Stimulated activated CD4-positive, alpha-beta T cell treated with anti-CD3 and anti-CD28 coated beads, Interleukin-12 subunit alpha, Interleukin-12 subunit beta, amount 100 ng/mL, for 24 hours (primary cell): ENCODE results near the gene PLA2G4F.
A peak's percentile ranks its signal among the peaks of the same experiment; 100 is the strongest.

Experiments
- DNase-seq, 2 experiments: peaks; one replicate each; pipeline ENCODE4 v3.0.0-alpha.2; 2020; ENCODE audit warnings: low read depth in 2 of 2

PLA2G4F gene

DNA sequence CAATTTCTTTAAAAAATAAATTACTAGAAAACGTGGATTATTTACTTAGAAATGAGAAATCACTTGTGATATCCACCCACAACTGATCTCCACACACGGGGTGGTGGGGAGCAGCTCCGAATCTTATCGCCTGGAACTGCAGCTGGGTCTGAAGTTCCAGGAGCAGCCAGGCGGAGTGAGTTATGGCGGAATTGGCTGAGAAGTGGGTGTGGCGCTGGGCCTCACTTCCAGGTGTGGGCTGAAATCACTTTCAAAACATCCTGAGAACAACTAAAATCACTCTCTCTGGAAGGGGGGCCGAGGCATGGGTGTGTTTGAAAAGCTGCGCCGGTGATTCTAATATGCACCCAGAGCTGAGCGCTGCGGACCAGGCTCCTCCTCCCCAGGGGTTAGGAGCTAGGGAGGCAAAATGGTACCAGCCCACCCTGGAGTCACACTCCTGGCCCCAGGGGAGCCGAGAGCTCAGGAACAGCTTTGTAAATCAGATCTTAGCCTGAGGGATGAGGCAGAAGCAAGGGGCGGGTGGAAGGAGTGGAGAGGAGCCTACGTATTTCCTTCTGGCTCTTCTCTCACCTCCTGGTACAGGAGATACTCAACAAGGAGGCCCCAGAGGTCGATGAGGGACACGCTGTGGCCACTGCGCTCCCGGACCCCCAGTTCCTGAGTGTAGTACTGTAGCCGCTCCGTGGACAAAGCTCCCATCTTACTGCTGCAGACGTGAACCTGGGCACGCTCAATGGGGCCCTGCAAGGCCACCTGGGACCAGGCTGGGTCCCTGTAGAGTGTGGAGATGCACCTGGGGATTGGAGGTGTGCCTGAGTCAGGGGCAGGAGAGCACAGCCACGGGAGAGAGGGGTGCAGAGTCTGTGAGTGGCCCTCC is 9.6 kb downstream of the PLA2G4F start:
- DNase-seq = no peak

DNA sequence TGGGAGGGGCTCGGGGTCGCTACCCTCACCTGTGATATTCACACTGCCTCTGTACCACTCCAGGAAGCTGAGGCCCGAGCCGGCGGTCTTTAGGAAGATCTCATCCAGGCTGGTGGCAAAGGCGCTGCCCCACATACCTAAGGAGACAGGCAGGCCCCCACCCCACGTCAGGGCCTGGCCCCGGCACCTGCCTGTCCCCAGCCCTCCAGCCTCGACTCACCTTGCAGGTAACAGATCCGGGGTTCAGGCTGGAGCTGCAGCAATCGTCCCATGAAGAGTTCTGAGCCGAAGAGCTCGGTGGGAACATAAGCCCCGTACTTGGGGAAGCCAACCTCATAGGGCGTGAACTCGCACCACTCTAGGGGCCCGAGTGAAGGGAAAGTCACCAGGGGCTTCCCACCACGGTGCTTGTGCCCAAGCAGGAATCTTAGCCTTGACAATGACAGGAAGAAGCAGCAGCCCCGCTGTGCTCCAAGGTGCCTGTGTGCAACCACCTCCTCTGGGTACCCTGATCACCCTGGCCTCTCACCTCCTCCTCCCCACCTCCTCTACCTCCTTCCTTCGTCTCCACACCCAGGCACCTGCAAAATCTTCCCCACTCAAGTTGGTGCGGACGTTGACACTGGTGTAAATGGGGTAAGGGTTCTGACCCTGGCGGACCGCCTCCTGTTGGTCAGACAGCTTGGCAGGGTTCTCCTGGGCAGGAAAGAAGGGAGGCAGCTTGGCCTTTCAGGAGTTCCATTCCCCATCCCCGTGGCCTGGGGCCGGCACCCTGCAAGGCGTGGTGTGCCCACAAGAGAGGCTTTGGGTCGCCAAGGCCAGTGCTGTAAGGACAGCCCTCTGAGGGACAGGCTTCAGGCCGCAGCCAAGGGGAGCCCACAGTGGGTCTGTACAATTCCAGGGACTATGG is 10.6 kb downstream of the PLA2G4F start:
- no peak for DNase-seq

- DNase-seq = no peak
Observed at GRCh38 chr15:42144841-42145375, 11.5 kb downstream of the PLA2G4F start.

DNA sequence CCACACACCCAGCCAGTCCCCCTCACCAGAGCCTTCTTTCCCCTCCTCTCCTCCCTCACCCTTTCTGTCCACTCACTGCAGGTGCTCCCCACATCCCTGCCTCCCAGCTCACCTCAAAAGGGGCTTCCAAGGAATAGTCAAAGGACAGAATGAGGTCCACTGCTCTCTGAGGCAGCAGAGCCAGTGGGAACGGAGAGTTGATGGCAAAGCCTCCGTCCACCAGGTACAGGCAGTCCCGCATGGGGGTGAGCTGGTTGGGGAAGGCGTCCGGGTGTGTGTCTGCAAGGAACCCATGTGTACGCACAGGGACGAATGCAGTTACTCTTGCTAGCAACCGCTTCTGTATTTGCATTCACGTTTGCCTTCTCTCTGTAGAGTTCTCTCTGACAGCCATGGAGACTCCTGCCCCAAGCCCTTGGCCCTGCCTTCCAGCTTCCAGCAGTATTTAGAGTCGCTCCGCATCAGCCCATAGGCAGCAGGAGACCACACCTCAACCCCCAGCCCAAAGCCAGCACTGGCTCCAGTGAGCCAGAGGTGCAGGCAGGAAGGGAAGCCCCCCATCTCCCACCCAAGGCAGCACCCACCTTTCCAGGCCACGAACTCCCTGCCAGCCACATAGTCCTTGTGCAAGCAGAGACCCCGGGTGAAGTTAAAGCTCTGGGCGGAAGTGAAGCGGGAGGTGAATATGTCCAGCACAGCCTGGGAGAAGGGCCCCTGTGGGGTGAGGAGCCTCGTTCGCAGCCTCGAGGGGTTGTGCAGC is 12.4 kb downstream of the PLA2G4F start:
- DNase-seq = no peak

DNA sequence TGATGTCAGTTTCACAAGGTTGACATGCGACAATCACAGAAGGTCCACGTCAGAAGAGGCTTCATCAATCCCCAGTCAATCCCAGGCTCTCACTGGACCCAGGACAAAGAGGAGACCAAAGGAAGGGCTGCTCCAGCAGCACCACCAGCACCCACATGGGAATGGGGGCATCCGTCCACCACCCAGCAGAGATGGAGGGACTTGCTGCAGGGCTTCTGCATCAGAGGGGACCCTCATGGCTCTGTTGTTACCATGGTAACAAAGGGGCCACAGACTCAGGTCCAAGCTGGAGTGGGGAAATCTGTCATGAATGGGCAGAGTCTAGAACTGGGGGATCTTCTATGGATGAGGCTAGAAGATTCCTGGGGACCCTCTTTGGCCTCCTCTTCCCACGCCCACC is 13.1 kb downstream of the PLA2G4F start:
- DNase-seq = no peak

GRCh38 chr15:42141795-42142667 is 14.4 kb downstream of the PLA2G4F start:
- DNase-seq = no peak

DNA sequence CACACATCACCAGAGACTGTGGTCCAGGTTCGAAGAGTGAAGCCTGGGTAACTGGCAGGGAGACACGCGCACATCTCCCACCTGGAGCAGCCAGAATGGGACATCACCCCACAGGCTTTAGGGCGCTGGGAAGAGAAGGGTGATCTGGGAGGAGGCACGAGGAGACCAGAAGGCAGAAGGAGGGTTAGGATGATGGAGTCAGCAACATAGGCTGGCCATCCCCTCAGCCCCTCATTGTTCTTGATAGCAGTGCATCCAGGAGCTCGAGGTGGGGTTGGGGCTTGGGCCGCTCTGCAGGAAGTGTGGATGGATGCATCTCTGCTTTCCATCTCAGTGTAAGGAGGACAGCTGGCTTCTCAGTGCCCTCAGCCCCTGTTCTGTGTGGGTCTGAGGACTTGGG is 15.2 kb downstream of the PLA2G4F start:
- DNase-seq = no peak

DNA sequence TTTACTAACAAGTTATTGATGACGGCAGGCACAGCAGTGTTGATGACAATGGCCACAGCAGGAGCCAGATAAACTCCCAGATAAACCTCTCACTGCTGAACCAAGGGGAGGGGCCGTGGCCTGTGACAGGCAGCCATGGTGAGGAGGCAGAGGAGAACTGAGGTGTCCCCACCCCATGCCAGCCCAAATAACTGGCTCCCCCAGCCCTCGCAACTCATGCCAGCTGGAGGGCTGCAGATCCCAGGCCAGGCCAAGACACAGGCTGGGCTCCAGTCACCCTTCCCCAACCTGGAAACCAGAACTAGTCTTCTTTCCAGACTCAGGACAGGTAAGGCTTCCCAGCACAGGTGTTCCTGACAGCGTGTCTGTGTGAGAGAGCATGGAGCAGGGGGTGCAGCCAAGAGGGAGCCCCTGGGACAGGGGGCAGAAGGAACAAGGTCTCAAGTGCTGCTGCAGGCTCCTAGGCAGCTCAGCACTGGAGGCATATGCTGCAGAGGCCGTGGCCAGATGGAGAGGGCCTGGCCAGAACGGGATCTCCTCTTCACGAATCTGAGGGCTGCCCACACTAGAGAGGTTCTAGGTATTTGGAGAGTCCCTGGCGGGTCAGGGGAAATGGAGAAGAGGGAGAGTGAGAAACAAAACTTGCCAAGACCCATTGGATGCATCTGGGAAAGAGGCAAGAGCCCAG is 15.9 kb downstream of the PLA2G4F start:
- no peak for DNase-seq

DNA sequence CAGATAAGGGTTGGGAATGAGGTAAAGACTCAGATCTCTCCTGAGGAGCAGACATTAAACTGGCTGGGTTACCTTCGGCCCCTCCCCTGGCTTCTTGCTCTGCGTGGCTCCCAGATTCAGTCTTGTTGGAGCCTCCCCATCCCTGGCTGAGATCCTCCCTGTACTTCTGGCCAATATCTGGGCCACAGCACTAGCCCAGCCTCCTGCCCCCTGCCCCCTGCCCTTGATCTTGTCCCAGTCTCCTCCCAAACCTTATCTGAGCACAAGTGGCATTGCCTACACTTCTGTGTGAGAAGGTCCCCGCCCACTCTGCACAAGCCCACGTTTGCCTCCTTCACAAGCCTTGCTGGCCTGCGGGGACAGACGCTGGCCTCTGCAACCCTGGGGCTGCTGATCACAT is 16.8 kb downstream of the PLA2G4F start:
- no peak for DNase-seq

- DNase-seq = no peak
Observed at GRCh38 chr15:42138968-42139386, 17.5 kb downstream of the PLA2G4F start.

- no peak for DNase-seq
Observed at GRCh38 chr15:42138411-42138810, 18.0 kb downstream of the PLA2G4F start.

DNA sequence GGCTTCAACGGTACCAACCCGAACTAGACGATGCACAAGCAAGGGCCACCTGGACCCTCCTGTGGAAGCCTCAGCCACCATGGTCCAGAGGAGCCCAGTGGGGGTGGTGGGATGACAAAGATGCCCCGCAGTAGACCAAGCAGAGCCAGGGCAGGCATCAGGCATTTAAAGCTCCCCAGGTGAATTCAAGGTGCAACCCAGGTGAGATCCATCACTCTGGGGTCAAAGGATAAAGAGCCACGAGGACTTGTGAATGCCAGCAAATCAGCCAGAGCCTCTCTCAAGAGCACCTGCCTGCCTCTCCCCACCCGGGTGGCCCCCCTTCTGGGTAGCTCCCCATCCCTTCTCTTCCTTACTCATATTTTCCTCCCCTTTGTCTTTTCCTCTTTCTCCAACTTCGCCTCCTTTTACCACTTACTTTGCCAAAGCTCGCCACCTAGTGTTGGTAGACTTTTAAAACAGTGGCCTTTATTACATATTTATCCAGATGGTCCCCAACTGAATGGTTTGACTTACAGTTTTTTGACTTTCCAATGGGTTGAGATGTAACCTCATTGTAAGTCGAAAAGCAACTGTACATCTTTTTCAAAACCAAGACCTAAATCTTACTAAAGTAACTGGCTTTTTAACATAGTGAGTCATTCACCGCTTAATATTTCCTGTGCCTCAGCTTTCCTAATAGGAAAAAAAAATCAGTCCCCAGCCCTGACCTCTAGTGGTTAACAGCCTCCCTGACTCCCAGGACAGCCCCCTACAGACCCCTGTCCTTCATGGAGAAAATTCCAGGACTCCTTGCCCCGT is 18.8 kb downstream of the PLA2G4F start:
- DNase-seq = no peak

- DNase-seq = no peak
Observed at GRCh38 chr15:42136513-42136912, 19.9 kb downstream of the PLA2G4F start.

DNA sequence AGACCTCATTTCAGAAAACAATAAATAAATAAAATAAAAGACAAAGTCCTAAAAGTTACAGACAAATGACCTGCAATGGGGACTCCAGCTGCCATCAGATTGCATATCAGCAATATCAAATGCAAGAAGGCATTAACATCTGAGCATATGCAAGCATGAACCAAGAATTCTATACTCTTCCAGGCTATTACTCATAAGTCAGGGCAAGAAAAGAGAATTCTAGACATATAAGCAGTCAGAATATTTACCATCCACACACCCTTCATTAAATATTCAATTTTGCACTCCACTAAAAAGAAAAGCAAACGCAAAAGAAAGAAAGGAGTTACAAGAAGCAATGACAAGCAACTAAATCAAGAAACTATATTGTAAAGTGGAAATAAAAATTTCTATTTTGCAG is 21.1 kb downstream of the PLA2G4F start:
- no peak for DNase-seq

DNA sequence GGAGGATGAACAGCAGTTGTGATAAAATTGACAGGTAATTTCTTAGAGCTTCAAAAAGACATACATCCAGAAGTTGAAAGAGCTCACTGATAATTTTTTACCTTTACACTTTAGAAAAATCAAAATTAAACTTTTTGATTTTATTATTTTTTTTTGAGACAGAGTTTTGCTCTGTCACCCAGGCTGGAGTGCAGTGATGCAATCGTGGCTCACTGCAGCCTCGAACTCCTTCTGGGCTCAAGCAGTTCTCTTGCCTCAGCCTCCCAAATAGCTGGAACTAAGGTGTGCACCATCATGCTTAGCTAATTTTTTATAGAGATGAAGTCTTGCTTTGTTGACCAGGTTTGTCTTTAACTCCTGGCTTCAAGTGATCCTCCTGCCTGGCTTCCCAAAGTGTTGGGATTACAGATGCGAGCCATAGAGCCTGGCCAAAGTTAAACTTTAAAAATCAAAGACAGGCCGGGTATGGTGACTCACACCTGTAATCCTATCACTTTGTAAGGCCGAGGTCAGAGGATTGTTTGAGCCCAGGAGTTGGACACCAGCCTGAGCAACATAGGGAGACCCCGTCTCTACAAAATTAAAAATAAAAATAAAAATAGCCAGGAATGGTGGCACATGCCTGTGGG is 21.7 kb downstream of the PLA2G4F start:
- DNase-seq = no peak

DNA sequence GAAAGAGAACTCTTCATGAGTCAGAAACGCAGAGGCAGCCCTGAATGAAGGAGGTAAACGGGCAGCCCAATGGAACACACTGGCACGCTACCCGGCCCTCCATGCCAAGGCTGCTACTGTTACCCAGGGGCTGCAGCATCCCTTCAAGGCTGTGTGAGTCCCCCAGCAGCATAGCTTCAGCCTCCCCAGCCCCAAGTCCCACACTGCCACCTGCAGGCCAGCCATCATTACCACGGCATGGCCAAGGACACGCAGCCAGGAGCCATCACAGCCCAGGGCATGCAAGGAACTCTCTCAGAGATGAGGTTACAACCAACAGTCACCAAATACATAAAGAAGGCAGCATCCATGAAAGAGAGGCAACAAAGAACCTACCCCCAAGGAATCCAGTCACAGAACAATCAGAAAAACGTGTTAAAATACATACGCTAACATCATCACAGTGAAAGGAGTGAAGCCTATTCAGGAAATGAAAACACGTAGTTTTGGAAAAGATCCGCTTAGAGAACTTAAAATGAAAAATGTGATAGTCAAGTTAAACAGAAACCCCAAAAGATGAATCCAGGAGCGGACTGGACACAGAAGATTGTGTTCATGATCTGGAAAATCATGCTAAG is 22.4 kb downstream of the PLA2G4F start:
- DNase-seq = peak in 1 of 2 experiments; percentile 55

DNA sequence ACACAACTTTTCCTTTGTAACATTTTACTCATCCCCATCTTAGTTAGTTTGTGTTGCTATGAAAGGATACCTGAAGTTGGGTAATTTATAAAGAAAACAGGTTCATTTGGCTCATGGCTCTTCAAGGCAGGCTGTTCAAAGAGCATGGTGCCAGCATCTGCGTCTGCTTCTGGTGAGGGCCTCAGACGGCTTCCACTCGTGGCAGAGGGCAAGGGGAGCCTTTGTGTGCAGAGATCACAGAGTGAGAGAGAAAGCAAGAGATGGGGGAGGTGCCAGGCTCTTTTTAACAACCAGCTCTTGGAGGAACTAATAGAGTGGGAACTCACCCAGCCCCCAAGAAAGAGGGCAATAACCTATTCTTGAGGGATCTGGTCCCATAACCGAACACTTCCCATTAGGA is 23.1 kb downstream of the PLA2G4F start:
- no peak for DNase-seq
